SK-N-MC (cell line): Measurements from ENCODE around the gene FCN2.

Experiments used
- EZH2 ChIP-seq: fragments of 200-600 bp; sonication (generic); IDR thresholded peaks from one replicate; pipeline ENCODE4 v1.6.1; 2017; ENCODE audit warnings: antibody characterized with exemption
- FOXP2 ChIP-seq: optimal IDR thresholded peaks from 2 replicates; pipeline ENCODE3; 2011; ENCODE audit warnings: mild to moderate bottlenecking, moderate library complexity; ENCODE audit not compliant: insufficient read depth; ENCODE audit errors: extremely low read length, control extremely low read depth
- POLR2AphosphoS5 ChIP-seq: IDR thresholded peaks from 2 replicates; pipeline ENCODE4 v1.6.1; 2012; ENCODE audit warnings: mild to moderate bottlenecking, low read depth, low read length, borderline replicate concordance

- TF ChIP-seq EZH2 = no peak
- no peak for TF ChIP-seq POLR2AphosphoS5
- TF ChIP-seq FOXP2 = no peak
These were observed 11.7 kb upstream of the FCN2 start for GRCh38 chr9:134868751-134869553.
